ENCODE results near the gene SMIM22.
A peak's percentile ranks its signal among the peaks of the same experiment; 100 is the strongest.

SMIM22 gene

GRCh38 chr16:4797805-4798252 lies 2.7 kb downstream of the SMIM22 start:
- no peak for DNase-seq

GRCh38 chr16:4798456-4798855 lies 3.3 kb downstream of the SMIM22 start:
- no peak for DNase-seq

DNA sequence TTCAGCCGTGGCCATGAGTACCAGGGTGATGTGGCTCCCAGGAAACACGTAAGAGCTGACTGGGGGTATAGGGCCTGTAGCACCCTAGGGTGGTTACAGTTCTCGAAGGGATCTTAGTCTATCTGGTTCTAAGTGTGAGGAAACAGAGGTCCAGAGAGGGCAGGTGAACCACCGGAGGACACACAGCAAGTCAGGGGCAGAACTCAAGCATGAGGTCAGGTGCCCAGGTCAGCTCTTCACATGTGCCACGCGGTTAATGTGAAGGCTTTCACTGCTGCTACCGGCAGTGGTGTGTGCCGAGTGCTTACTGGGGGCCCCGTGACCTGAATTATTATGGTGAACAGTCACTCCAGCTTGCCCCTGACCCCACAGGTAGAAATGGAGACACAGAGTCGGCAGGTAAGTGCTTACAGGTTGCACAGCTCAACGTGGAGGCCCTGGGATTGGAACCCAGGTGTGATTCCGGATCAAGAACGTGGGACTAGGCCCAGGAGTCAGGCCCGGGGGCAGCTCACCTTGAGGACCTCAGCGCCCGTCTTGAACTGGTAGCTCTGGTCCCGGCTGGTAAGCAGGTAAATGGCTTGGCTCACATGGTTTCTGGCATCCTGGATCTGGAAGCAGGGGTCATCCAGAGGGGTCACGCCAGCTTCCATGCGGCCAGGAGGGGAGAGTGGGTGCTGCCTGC lies 4.1 kb downstream of the SMIM22 start:
- DNase-seq, result no peak

GRCh38 chr16:4800290-4801041 lies 5.3 kb downstream of the SMIM22 start:
- no peak for DNase-seq

GRCh38 chr16:4801051-4801961 lies 6.1 kb downstream of the SMIM22 start:
- DNase-seq, result no peak

DNA sequence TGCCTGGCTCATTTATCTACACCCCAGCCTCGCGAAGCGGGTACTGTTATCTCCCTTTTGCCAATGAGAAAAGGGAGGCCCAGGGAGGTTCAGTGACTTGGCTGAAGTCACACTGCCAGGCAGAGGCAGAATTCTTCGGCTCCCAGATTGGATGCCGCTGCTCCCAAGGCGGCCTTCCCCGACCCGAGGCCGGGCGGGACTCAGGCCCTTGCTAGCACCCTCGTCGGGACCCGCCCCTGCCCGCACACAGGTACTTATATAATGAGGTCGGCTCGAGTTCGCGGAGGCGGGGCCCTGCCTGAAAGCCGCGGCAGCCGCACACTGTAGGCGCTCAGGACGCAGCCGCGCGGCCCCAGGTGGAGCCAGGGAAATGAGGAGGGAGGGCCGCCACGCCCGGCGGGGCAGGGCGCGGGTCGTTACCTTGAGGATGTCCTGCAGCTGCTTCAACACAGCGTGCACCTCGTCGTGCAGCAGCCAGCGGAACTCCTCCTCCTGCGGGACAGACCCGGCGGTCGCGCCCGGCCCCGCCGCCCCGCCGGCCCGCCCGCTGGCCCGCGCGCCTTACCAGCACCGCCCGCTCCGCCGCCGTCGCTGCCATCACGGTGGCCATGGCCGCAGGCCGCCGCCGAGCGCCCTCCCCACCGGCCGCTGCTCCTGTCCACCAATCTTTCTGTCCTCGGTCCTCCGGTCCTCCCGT lies 6.9 kb downstream of the SMIM22 start, which contains the start of gene ROGDI:
TSS of gene ROGDI (minus strand) at position 672 of the 697 bp plus-strand sequence. CDS start at position 610, 62 bp downstream.
- DNase-seq, result peak; percentile 73

GRCh38 chr16:4802659-4803287 lies 7.6 kb downstream of the SMIM22 start:
- DNase-seq, result peak; percentile 85

GRCh38 chr16:4803401-4803844 lies 8.3 kb downstream of the SMIM22 start:
- DNase-seq, result no peak

DNA sequence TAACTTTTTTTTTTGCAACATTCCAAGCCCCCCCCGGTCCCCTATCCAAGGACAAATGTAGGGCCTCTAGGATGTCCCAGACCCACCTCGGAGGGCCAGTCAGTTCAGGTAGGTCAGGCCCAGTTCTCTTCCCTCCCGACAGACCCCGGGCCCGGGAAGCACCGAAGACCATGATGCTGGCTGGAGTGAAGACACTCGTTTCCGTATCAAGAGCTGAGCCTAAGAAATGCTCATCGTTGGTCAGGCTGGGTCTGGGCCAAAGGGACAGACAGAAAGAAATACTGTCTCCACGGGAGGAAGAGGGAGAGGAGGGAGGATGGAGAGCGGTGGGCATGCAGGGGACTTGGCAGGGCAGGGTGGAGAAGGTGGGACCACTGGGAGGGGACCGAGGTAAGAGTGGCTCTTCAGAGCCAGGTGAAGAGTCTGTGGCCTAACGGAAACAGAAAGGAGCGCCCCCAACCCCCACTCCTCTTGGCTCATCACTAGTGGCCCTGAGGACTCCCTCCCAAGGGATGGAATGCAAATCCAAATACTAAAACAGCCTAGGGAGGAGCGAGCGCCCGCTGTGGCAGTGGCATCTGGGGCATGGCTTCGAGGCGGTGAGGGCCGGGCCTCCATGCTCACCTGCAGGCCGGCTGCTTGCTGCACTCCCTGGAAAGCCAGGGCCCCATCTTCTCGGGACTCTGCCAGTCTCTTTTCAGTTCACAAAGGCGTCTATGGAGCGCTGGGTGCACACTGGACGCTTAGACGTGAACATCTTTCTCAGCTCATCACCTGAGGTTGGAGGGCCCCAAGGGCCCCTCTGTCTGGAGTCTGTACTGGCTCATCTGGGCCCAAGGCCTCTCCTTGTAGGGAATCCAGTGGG lies 9.0 kb downstream of the SMIM22 start:
- DNase-seq, result no peak

GRCh38 chr16:4805231-4805630 lies 10.1 kb downstream of the SMIM22 start:
- no peak for DNase-seq

DNA sequence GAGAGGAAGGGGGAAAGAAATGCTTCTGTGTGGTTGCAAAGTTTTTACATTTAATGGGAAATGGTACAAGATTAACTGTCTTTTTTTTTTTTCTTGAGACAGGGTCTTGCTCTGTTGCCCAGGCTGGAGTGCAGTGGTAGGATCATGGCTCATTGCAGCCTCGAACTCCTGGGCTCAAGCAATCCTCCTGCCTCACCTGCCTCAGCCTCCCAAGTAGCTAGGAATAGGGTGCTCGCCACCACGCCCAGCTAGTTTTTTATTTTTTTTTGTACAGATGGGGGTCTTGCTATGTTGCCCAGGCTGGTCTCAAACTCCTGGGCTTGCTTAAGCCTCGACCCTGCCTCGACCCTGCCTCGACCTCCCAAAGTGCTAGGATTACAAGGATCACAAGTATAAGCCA lies 11.1 kb downstream of the SMIM22 start:
- no peak for DNase-seq

DNA sequence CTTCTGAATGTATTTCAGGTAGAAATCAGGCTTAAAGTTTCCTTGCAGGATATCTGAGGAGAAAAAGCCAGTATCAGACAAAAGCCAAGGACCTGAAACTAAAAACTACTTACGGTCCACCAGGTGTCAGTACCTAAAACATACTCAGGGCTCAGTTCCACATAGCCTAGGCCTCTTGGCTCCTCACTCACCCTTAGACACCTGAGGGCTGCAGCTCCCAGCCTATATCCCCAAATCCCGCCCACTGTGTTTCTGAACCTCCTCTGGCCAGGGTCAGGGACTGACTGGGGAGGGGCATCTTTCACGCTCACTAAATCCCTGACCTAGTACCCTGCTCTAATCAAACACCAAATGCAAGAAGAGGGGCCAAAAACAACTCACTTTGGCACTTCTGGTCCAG lies 16.1 kb downstream of the SMIM22 start:
- DNase-seq, result no peak

DNA sequence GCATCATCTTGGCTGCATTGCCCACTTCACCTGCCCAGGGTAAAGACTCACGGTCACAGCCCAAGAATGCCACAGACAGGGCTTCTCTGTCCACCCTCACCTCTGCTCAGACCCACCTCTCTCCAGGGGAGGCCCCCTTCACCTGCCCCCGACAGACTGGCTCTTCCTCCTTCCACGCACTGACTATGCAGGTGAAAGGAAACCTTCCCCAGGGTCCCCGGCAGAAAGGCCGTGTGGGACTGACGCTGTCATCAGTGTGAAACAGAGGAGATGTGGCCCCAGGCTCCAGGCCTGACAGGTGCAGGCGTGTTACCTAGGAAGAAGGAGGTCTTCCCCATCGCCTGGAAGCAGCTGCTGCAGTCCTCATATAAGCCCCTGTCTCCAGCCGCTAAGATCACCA lies 16.6 kb downstream of the SMIM22 start:
- no peak for DNase-seq

- no peak for DNase-seq
Measured at GRCh38 chr16:4813251-4814003, 18.3 kb downstream of the SMIM22 start.

DNA sequence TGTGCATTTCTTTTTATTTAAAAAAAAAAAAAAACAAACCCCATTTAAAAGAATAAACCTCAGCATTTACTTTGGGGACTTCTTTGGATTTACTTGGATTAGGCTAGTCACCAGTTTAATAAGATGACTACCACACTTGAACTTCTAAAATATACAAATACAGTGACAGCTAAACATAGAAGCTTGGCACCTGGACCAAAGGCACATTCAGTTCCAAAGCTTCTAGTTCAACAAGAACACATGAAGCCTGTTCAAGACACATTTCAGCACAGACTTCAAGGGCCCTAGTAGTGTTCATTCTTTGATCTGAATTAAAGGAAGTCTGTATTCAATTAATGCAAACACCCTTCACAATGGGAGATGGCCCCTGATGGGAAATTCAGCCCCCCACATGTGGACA lies 18.9 kb downstream of the SMIM22 start:
- no peak for DNase-seq

- no peak for DNase-seq
Measured at GRCh38 chr16:4814542-4815173, 19.5 kb downstream of the SMIM22 start.

DNA sequence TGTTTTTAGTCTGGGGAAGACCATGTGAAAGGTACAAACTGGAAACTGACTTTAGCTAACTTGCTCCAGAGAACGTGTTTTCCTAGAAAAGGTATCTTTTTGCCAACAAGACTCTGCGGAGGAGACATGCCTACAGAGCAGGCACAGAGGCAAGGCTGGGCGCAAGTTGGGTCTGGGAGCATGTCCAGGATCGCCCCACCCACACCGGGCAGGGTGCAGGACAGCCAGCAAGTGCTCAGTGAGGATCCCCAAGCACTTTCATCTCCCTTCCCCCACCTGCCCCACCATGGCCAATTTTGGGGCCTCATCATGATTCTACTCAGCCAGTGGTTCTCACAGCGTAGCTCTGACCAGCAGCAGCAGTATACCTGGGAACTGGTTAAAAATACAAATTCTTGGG lies 25.5 kb downstream of the SMIM22 start:
- DNase-seq, result no peak

DNA sequence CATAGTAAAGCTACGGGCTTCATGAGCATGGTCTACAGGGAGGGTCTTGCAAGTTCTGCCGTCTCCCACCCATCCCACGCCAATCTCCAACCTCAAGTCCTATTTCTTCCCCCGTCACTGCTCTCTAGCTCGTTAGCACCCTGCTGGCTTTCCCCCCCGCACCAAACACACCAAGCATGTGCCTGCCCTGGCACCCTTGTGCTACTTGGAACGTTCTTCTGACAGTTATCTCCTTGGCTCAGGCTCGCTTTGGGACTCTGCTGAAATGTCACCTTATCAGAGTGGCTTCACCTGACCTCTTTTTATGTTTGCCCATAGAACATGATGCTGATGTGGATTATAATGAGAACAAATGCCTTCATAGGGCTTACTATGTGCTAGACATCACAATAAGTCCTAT lies 30.0 kb downstream of the SMIM22 start:
- no peak for DNase-seq

GRCh38 chr16:4826526-4826925 lies 31.4 kb downstream of the SMIM22 start:
- no peak for DNase-seq

DNA sequence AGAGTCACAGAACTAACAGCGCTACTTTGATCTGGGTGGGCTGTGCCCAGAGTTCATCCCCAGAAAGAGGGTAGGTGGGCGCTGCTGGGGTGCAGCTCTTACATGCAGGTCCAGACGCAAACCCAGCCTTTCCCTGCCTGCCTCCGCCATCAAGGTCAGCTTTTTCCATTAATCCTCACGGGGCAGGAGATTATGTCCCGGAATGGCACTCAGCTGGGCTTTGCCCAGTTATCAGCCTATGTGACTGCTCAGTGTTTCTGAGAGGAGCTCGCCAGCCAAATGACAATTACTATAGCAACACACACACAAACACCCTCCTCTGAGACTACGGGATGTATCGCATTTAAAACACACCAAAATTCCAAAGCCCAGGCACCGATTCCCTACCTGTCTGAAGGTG lies 31.8 kb downstream of the SMIM22 start:
- DNase-seq, result no peak

Measured in stimulated activated naive CD4-positive, alpha-beta T cell treated with Interleukin-2 at 50 U/mL for 16 hours (primary cell).